Panc1 (cell line): Measurements from ENCODE around the gene NFYC.

Source experiments
- POLR2AphosphoS5 ChIP-seq: IDR thresholded peaks from 2 replicates; pipeline ENCODE4 v1.6.1; 2012; ENCODE audit warnings: mild to moderate bottlenecking, low read depth, low read length, moderate library complexity
- TCF7L2 ChIP-seq: IDR thresholded peaks from 2 replicates; pipeline ENCODE4 v1.6.1; 2011; ENCODE audit warnings: mild to moderate bottlenecking, low read depth, low read length, inconsistent platforms
- TF ChIP-seq, protein P1 (sequence below): fragments of 450-650 bp; IDR thresholded peaks from 2 replicates; pipeline ENCODE4 v1.5.1; 2017; ENCODE audit warnings: mild to moderate bottlenecking
- TF ChIP-seq, protein P2 (sequence below), 2 experiments: IDR thresholded peaks; 2 replicates each; pipeline ENCODE4 v1.6.1; 2011 to 2012; ENCODE audit warnings: low read depth in 2 of 2, control low read depth in 1 of 2, low read length in 1 of 2, mild to moderate bottlenecking in 1 of 2, moderate library complexity in 1 of 2; ENCODE audit not compliant: insufficient read depth in 1 of 2

DNA sequence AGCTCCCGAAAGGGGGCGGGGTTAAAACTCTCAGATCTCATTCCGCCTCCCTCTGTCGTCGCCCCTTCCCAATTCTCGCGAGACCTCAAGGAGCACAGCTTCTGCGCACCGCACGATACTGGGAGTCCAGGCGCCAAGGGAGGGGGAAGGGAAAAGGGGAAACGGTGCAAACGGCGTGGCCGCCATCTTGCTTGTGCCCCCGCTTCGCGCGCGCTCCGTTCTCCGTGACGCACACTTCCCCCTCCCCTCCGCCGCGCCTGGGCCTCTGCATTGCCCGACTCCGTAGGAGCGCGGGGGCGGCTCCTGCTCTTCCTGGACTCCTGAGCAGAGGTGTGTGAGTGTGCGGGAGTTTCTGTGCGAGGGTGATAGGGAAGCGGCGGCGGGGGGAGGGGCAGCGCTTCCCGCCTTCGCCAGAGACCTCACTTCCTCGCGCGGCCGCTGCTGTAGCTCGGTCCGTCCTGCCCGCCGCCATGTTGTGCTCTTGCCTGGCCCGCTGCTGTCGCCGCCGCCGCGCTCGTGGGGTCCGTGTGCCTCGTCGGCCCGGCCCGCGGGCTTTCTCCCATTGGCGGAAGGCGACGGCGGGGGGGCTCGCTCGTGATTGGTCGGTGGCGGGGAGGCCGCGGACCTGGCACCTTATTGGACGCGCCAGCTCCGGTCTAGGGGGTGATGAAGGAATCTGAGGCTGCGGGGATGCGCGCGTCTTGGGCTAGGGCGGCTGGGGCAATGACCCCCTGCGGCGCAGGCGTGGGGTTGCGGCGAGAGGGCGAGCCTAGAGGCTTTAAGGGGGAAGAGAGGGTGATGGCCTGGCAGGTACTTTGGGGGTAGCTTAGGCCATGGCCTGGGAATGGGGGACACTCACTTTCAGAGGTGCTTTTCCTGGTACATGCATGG is at the start of gene NFYC:
- TF ChIP-seq, protein P1, sequence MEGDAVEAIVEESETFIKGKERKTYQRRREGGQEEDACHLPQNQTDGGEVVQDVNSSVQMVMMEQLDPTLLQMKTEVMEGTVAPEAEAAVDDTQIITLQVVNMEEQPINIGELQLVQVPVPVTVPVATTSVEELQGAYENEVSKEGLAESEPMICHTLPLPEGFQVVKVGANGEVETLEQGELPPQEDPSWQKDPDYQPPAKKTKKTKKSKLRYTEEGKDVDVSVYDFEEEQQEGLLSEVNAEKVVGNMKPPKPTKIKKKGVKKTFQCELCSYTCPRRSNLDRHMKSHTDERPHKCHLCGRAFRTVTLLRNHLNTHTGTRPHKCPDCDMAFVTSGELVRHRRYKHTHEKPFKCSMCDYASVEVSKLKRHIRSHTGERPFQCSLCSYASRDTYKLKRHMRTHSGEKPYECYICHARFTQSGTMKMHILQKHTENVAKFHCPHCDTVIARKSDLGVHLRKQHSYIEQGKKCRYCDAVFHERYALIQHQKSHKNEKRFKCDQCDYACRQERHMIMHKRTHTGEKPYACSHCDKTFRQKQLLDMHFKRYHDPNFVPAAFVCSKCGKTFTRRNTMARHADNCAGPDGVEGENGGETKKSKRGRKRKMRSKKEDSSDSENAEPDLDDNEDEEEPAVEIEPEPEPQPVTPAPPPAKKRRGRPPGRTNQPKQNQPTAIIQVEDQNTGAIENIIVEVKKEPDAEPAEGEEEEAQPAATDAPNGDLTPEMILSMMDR: no peak
- TF ChIP-seq, protein P2, sequence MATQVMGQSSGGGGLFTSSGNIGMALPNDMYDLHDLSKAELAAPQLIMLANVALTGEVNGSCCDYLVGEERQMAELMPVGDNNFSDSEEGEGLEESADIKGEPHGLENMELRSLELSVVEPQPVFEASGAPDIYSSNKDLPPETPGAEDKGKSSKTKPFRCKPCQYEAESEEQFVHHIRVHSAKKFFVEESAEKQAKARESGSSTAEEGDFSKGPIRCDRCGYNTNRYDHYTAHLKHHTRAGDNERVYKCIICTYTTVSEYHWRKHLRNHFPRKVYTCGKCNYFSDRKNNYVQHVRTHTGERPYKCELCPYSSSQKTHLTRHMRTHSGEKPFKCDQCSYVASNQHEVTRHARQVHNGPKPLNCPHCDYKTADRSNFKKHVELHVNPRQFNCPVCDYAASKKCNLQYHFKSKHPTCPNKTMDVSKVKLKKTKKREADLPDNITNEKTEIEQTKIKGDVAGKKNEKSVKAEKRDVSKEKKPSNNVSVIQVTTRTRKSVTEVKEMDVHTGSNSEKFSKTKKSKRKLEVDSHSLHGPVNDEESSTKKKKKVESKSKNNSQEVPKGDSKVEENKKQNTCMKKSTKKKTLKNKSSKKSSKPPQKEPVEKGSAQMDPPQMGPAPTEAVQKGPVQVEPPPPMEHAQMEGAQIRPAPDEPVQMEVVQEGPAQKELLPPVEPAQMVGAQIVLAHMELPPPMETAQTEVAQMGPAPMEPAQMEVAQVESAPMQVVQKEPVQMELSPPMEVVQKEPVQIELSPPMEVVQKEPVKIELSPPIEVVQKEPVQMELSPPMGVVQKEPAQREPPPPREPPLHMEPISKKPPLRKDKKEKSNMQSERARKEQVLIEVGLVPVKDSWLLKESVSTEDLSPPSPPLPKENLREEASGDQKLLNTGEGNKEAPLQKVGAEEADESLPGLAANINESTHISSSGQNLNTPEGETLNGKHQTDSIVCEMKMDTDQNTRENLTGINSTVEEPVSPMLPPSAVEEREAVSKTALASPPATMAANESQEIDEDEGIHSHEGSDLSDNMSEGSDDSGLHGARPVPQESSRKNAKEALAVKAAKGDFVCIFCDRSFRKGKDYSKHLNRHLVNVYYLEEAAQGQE (IDR thresholded peaks at IDR 0.05; ENCODE audit: insufficient read depth in 1 of 2, low read depth in 2 of 2, low read length in 1 of 2): no peak
- TF ChIP-seq POLR2AphosphoS5: peak; percentile 93
- TF ChIP-seq TCF7L2: peak; percentile 91; the same call in 1 of the 2 replicates
